Measurements from ENCODE around the gene CEP57.
"Not testable (repeated sequence)": the region's sequence is repeated elsewhere in the genome, so short reads cannot be mapped to it uniquely, and the experiment has no call there.

CEP57 gene

GRCh38 chr11:95863486-95864140 is 73.3 kb downstream of the CEP57 start:
- DNase-seq: peak; percentile 86

- no peak for DNase-seq
Observed at GRCh38 chr11:95867105-95867504, 76.8 kb downstream of the CEP57 start.

DNA sequence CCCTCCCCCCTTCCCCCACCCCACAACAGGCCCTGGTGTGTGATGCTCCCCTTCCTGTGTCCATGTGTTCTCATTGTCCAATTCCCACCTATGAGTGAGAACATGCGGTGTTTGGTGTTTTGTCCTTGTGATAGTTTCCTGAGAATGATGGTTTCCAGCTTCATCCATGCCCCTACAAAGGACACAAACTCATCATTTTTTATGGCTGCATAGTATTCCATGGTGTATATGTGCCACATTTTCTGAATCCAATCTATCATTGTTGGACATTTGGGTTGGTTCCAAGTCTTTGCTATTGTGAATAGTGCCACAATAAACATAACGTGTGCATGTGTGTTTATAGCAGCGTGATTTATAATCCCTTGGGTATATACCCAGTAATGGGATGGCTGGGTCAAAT is 80.6 kb downstream of the CEP57 start:
- DNase-seq: not testable (repeated sequence)

GRCh38 chr11:95877291-95877690 is 87.0 kb downstream of the CEP57 start:
- peak; percentile 99 for DNase-seq

All from fibroblast of skin of abdomen (primary cell).